GM21576 (cell line): ENCODE measurements around the gene DSC3.
"Not testable (repeated sequence)": the region's sequence is repeated elsewhere in the genome, so short reads cannot be mapped to it uniquely, and the experiment has no call there.

Experiments used
- ATAC-seq: cut with Tn5 transposase; IDR thresholded peaks from one replicate; pipeline ENCODE4 v1.9.1; 2021; ENCODE audit warnings: mild to moderate bottlenecking, moderate library complexity; ENCODE audit not compliant: unreplicated experiment

The DSC3 gene

GRCh38 chr18:31041271-31042083 lies 1.1 kb downstream of the DSC3 start:
- no peak for ATAC-seq

DNA sequence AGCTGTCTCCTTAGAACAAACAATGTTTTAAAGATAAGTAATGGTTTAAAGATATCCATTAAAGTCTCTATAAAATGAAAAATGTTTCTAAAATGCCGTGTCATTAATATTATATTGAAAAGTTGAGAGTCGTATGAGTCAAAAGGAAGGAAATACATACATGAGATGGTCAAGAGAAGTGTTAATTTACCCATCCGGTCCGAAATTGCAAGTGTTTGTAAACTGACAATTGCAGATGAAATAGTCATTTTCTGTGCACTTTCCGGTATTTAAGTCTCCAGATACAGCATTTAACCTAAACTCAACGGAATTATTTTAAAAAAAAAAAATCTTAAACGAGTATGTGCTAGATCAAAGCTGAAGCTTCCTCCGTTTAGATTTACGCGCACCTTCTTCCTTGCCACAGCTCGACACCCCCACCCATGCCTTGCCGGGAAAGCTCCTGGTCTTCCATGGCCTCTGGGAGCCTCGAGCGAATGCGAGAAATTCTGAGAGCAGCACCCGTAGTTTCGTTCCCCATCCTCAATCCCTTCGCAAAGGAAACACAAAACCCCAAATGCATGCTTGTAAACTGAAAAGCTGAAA lies 1.8 kb downstream of the DSC3 start:
- ATAC-seq = no peak

- no peak for ATAC-seq
Observed at GRCh38 chr18:31039426-31039825, 3.1 kb downstream of the DSC3 start.

DNA sequence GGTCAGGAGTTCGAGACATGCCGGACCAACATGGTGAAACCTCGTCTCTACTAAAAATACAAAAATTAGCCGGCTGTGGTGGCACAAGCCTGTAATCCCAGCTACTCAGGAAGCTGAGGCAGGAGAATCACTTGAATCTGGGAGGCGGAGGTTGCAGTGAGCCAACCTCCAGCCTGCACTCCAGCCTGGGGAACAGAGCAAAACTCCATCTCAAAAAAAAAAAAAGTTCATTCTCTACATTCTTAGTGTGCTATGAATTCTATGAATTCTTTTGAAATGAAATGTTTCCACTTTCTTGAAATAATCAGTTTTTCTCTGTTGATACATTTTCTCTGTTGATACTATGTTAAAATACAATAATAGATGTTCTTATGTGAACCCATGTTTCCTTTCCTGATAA lies 4.9 kb downstream of the DSC3 start:
- ATAC-seq = not testable (repeated sequence)

DNA sequence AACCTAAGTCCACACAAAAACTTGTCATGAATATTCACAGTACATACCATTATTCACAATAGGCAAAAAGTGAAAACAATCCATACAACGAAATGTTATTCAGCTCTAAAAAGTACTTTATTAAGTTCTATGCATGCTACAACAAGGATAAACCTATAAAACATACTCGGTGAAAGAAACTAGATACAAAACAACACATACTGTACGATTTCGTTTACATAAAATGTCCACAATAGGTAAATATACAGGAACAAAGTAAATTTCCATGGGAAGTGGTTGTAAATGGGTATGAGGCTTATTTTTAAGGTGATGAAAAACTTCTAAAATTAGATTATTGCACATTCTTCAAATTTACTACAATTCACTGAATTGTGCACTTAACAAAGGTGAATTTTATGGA lies 8.0 kb downstream of the DSC3 start:
- no peak for ATAC-seq

DNA sequence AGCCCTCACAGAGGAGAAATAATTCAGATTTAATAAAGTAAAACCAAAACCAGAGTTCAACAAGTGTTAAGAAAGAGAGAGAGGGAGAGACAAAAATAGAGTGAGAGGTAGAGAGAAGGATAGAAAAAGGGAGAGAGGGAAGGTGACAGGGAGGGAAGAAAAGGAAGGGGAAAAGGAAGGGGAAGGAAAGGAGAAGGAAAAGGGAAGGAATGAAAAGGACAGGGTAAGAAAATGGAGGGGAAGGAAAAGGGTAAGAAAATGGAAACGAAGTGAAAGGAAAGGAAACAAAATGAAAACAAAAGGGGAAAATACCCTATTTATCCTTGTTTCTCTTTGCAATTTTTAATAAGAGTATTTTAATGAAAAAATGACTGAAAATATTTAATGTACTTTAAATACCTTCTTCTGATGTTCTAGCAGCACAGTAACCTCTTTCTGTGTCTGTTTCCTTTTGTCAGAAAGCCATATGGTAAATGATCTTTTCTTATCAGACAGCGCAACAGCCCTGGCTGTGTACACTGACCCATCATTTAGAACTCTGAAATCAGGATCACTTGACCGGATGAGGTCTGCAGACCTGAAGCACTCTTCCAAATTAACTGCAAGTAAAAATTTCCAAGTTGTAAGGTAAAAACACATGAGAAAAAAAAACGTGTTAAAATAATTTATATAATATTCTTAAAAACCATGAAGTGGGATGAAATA lies 11.8 kb downstream of the DSC3 start:
- no peak for ATAC-seq

GRCh38 chr18:31015715-31016434 lies 26.7 kb downstream of the DSC3 start:
- ATAC-seq = no peak

- ATAC-seq = not testable (repeated sequence)
Observed at GRCh38 chr18:31011455-31011854, 31.1 kb downstream of the DSC3 start.

- no peak for ATAC-seq
Observed at GRCh38 chr18:31010601-31011000, 31.9 kb downstream of the DSC3 start.

DNA sequence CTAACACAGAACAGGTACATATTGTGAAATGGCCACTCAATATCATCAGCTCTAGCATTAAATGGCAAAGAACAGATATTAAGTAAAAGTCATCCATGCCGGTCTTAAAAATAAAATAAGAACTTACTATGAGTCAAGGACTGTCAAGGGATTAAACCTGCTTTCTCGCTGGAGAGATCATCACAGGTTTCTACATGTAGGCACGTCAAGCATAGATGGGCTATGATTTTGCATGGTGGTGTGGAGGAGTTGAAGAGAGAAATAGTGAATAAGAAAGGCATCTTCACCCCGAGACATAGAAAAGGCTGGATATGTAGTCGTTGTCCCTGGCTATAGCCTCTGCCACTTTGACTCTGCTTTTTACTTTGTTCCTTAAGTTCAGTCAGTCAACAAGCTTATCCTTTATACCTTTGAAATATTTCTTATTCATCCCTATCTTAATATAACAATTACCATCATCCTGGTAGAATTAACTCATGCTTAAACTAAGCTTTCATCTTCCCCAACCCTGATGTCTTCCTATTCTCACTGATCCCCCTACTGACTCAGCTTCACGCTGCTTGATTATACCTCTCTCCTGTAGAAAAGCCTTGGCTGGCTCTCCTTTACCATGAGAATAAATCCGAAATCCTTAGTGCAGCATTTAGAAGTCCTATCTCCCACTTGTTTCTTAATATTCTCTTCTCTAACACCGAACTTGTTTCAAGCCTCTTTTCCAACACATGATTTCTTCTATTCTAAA lies 42.5 kb downstream of the DSC3 start:
- ATAC-seq = no peak

- no peak for ATAC-seq
Observed at GRCh38 chr18:30999186-30999585, 43.4 kb downstream of the DSC3 start.

DNA sequence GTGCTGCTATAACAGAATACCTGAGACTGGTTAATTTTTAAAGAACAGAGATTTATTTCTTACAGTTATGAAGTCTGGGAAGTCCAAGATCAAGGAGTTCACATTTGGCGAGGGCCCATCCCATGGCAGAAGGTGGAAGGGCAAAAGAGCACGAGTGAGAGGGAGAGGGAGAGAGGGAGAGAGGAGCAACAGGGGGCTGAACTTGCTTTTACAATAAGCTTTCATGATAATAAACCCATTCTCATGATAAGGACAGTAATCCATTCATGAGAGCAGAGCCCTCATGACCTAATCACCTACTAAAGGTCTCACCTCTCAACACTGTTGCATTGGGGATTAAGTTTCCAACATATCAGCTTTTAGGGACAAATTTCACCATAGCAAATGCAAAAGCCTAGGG lies 45.3 kb downstream of the DSC3 start:
- no peak for ATAC-seq

GRCh38 chr18:30992231-30992630 lies 50.3 kb downstream of the DSC3 start:
- ATAC-seq = no peak

DNA sequence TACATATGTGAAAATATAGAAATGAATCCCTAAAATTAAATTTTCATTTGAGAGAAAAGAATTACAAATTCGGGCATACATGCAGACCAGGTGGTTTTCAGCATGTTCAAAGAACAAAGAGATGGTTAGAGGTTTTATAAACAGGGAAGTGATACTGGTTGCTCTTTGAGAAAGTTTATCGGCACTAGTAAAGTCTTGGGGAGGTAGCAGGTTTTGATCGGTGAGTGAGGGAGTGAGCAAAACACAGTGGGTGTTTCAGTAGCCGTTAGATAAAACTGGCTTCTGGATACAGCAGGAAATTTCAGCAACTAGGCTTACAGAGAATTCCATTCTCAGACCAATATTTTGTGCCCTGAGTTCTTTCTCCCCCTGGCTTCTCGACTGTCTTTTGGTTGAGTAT lies 51.1 kb downstream of the DSC3 start:
- no peak for ATAC-seq

- no peak for ATAC-seq
Observed at GRCh38 chr18:30989141-30989540, 53.4 kb downstream of the DSC3 start.

DNA sequence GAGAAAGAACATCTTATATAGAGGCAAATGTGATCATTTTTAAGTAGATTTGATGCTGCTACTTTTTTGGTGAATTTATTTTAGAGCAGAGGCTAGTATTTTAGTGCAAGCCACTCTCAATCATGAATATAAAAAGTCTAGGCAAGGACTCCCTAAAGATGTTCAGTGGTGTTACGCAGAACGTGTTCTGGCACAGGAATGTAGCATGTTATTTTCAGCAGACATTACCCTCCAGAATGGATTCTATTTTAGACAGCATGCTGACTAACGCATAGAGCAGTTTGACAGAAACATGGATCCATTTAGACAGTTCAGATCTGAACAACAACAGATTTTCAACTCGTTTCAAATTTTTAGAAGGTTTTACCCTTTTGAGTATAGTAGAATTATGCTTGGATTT lies 54.1 kb downstream of the DSC3 start:
- ATAC-seq = no peak

DNA sequence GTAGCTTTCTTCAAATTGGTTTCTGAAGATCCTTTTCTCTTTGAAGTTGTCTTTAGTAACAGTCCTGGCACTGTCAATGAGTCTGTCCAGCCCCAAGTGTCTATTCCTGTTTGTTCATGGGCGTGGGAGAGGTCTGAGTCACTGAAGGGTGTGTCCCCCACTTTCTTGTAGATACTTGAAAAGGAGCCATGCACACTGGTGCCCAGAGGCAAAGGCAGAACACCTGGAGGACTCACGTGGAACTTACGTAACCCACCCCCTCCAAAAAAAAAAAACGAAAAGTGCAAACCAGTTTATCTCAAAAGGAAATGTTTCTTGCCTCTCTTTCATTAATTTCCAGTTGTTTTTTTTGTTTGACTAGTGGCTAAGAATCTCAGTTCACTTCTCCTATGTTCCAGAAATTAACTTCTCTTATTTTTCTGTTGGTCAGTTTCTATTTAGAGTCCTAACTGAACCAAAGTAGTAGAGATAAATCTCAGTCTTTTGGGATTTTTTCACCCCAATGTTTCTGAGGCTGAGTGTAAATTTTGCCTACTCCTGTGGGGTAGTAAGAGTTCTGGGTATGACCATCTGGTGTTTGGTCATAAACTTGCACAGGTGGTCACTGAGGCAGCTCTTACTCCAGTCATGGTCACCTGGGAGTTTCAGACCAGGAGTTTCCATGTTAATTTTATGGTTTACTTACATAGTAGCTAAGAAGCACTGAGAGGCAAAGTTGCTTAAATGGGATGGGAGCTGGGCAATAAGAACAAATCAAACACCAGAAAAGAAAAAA lies 54.9 kb downstream of the DSC3 start:
- ATAC-seq = no peak

- ATAC-seq = no peak
Observed at GRCh38 chr18:30985753-30986152, 56.8 kb downstream of the DSC3 start.

DNA sequence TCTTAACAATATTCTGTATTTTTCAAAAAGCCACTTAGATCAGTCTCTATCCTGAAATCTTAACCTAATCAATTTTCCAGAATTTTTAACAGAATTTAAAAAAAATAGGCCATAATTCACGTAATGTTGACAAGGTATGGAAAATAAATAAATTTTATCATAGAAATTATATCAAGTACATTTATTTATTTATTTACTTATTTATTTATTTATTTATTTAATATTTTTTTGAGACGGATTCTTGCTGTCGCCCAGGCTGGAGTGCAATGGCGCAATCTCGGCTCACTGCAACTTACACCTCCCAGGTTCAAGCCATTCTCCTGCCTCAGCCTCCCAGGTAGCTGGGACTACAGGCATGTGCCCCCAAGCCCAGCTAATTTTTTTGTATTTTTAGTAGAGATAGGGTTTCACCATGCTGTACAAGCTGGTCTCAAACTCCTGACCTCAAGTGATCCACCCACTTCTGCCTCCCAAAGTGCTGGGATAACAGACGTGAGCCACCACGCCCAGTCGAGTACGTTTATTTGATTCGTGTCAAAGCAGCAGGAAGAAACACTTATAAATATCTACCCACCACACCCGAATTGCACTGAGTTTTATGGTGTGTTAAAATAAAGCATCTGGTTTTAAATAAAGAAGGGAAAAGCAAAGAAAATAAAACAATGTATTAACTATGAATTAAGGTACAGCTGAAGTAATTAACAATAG lies 60.1 kb downstream of the DSC3 start:
- ATAC-seq = no peak
